MG63 (cell line): ENCODE data around the gene PTPRN2. TPM values are rescaled to one million over a fixed set of nuclear protein-coding genes. Genes with fewer than 3 reads are reported as not detected.
"Not testable (repeated sequence)": the region's sequence is repeated elsewhere in the genome, so short reads cannot be mapped to it uniquely, and the experiment has no call there.

Source experiments
- DNase-seq: peaks from one replicate; pipeline ENCODE4 v3.0.0-alpha.2; 2020
- H3K27me3 ChIP-seq: fragments of 250-450 bp; sonication (Bioruptor Pico); 2 replicates; pipeline ENCODE4 v1.5.1; 2020; ENCODE audit warnings: mild to moderate bottlenecking, moderate library complexity
- H3K36me3 ChIP-seq: fragments of 250-450 bp; sonication (Bioruptor Pico); 2 replicates; pipeline ENCODE4 v1.5.1; 2020; ENCODE audit warnings: mild to moderate bottlenecking, moderate library complexity
- H3K4me3 ChIP-seq: fragments of 250-450 bp; sonication (Bioruptor Pico); 2 replicates; pipeline ENCODE4 v1.5.1; 2020; ENCODE audit warnings: mild to moderate bottlenecking, moderate library complexity
- H3K9me3 ChIP-seq: fragments of 250-450 bp; sonication (Bioruptor Pico); 2 replicates; pipeline ENCODE4 v1.5.1; 2020; ENCODE audit warnings: mild to moderate bottlenecking, moderate library complexity
- total RNA-seq: library from RNA; depleted of rRNA; stranded (reverse); fragments of >200 nt; shearing (Covaris generic); gene quantifications from 2 replicates; pipeline ENCODE4 v1.2.3, GENCODE V29; 2014; ENCODE audit warnings: low replicate concordance

The PTPRN2 gene
- total RNA-seq, 1 experiment from 2014 or later: 0.16 TPM

- DNase-seq: no peak
- Histone ChIP-seq H3K36me3 (no peaks in the 10 kb centered on the region), H3K9me3 (no peaks in the 10 kb centered on the region), H3K4me3 (no peak overlapping the region), H3K27me3 (no peaks in the 10 kb centered on the region)
Observed at GRCh38 chr7:158186864-158187693, 400.5 kb downstream of the PTPRN2 start.

GRCh38 chr7:158186406-158186805 lies 401.2 kb downstream of the PTPRN2 start:
- Histone ChIP-seq H3K9me3 (no peaks in the 10 kb centered on the region), H3K27me3 (no peaks in the 10 kb centered on the region), H3K4me3 (no peak overlapping the region), H3K36me3 (no peaks in the 10 kb centered on the region)
- DNase-seq: no peak

- Histone ChIP-seq H3K36me3 (no peaks in the 10 kb centered on the region), H3K9me3 (no peaks in the 10 kb centered on the region), H3K27me3 (no peaks in the 10 kb centered on the region), H3K4me3 (no peak overlapping the region)
- no peak for DNase-seq
Observed at GRCh38 chr7:158185653-158186052, 402.0 kb downstream of the PTPRN2 start.

- H3K4me3 ChIP-seq: no peak overlapping the region
- H3K36me3 ChIP-seq: no peaks in the 10 kb centered on the region
- no peaks in the 10 kb centered on the region for H3K27me3 ChIP-seq
- H3K9me3 ChIP-seq: no peaks in the 10 kb centered on the region
- DNase-seq: no peak
Observed at GRCh38 chr7:158183431-158183830, 404.2 kb downstream of the PTPRN2 start.

- H3K36me3 ChIP-seq: no peaks in the 10 kb centered on the region
- no peak overlapping the region for H3K4me3 ChIP-seq
- DNase-seq: no peak
- H3K27me3 ChIP-seq: no peaks in the 10 kb centered on the region
- no peaks in the 10 kb centered on the region for H3K9me3 ChIP-seq
Observed at GRCh38 chr7:158176561-158177173, 411.0 kb downstream of the PTPRN2 start.

- Histone ChIP-seq H3K27me3 (no peaks in the 10 kb centered on the region), H3K36me3 (no peaks in the 10 kb centered on the region), H3K9me3 (no peaks in the 10 kb centered on the region), H3K4me3 (no peak overlapping the region)
- DNase-seq: no peak
Observed at GRCh38 chr7:158175779-158176178, 411.8 kb downstream of the PTPRN2 start.

GRCh38 chr7:158174947-158175346 lies 412.7 kb downstream of the PTPRN2 start:
- no peak for DNase-seq

GRCh38 chr7:158167373-158167772 lies 420.2 kb downstream of the PTPRN2 start:
- no peak for DNase-seq
- Histone ChIP-seq H3K27me3 (no peaks in the 10 kb centered on the region), H3K36me3 (no peaks in the 10 kb centered on the region), H3K4me3 (no peak overlapping the region), H3K9me3 (no peaks in the 10 kb centered on the region)

More at GRCh38 chr7:158174947-158175346, 412.7 kb downstream of the PTPRN2 start:
- H3K9me3 ChIP-seq: no peaks in the 10 kb centered on the region
- no peaks in the 10 kb centered on the region for H3K27me3 ChIP-seq
- H3K36me3 ChIP-seq: no peaks in the 10 kb centered on the region
- H3K4me3 ChIP-seq: no peak overlapping the region

- DNase-seq: no peak
- H3K36me3 ChIP-seq: no peaks in the 10 kb centered on the region
- no peaks in the 10 kb centered on the region for H3K9me3 ChIP-seq
- no peak overlapping the region for H3K4me3 ChIP-seq
- H3K27me3 ChIP-seq: no peaks in the 10 kb centered on the region
Observed at GRCh38 chr7:158166386-158167340, 421.0 kb downstream of the PTPRN2 start.

- no peaks in the 10 kb centered on the region for H3K9me3 ChIP-seq
- H3K27me3 ChIP-seq: no peaks in the 10 kb centered on the region
- H3K36me3 ChIP-seq: no peaks in the 10 kb centered on the region
- no peak for DNase-seq
- no peak overlapping the region for H3K4me3 ChIP-seq
Observed at GRCh38 chr7:158165711-158166110, 421.9 kb downstream of the PTPRN2 start.

- no peaks in the 10 kb centered on the region for H3K9me3 ChIP-seq
- no peaks in the 10 kb centered on the region for H3K27me3 ChIP-seq
- no peak overlapping the region for H3K4me3 ChIP-seq
- H3K36me3 ChIP-seq: no peaks in the 10 kb centered on the region
- DNase-seq: no peak
Observed at GRCh38 chr7:158164101-158165095, 423.2 kb downstream of the PTPRN2 start.

- no peak overlapping the region for H3K4me3 ChIP-seq
- H3K36me3 ChIP-seq: no peaks in the 10 kb centered on the region
- DNase-seq: no peak
- H3K27me3 ChIP-seq: no peaks in the 10 kb centered on the region
- H3K9me3 ChIP-seq: no peaks in the 10 kb centered on the region
Observed at GRCh38 chr7:158161194-158161593, 426.4 kb downstream of the PTPRN2 start.

- Histone ChIP-seq H3K36me3 (no peaks in the 10 kb centered on the region), H3K27me3 (no peaks in the 10 kb centered on the region), H3K4me3 (no peak overlapping the region), H3K9me3 (no peaks in the 10 kb centered on the region)
- no peak for DNase-seq
Observed at GRCh38 chr7:158160199-158160598, 427.4 kb downstream of the PTPRN2 start.

- Histone ChIP-seq H3K4me3 (no peak overlapping the region), H3K36me3 (no peaks in the 10 kb centered on the region), H3K9me3 (no peaks in the 10 kb centered on the region), H3K27me3 (no peaks in the 10 kb centered on the region)
- no peak for DNase-seq
Observed at GRCh38 chr7:158157460-158157859, 430.2 kb downstream of the PTPRN2 start.

GRCh38 chr7:158151273-158151672 lies 436.4 kb downstream of the PTPRN2 start:
- not testable (repeated sequence) for H3K27me3 ChIP-seq, H3K36me3 ChIP-seq, DNase-seq, H3K9me3 ChIP-seq, H3K4me3 ChIP-seq

GRCh38 chr7:158150234-158150633 lies 437.4 kb downstream of the PTPRN2 start:
- Histone ChIP-seq H3K27me3 (no peaks in the 10 kb centered on the region), H3K36me3 (no peaks in the 10 kb centered on the region), H3K4me3 (no peak overlapping the region), H3K9me3 (no peaks in the 10 kb centered on the region)
- DNase-seq: no peak
